K562 (cell line): ENCODE data around the gene CR2. TPM values are rescaled to one million over a fixed set of nuclear protein-coding genes. Genes with fewer than 3 reads are reported as not detected.

Source experiments
- ARID3A ChIP-seq: IDR thresholded peaks from 2 replicates; pipeline ENCODE4 v1.6.1; 2012; ENCODE audit warnings: low read depth, low read length, improper control_type of control experiment, borderline replicate concordance
- ATF3 ChIP-seq, 2 experiments: fragments of 450-650 bp in 1 of 2; sonication (generic) in 1 of 2; formaldehyde crosslinking in 1 of 2; IDR thresholded peaks in 1 of 2; conservative IDR thresholded peaks in 1 of 2; 2 replicates each; pipeline versions ENCODE4 v1.6.1 to v1.8.1; 2016 to 2023; ENCODE audit warnings: mild to moderate bottlenecking in 2 of 2, moderate library complexity in 2 of 2, inconsistent platforms in 1 of 2, missing genetic modification reagents in 1 of 2
- HMBOX1 ChIP-seq: sonication (generic); IDR thresholded peaks from 2 replicates; pipeline ENCODE4 v1.6.1; 2016
- JUND ChIP-seq, 2 experiments: IDR thresholded peaks; 2 replicates in 1 of 2; 3 replicates in 1 of 2; pipeline ENCODE4 v1.6.1; 2011; ENCODE audit warnings: borderline replicate concordance in 2 of 2, low read depth in 2 of 2, low read length in 2 of 2, improper control_type of control experiment in 1 of 2, missing biosample characterization in 1 of 2, missing genetic modification characterization in 1 of 2, missing genetic modification reagents in 1 of 2
- KLF16 ChIP-seq: IDR thresholded peaks from 2 replicates; pipeline ENCODE4 v1.6.1; 2016; ENCODE audit warnings: antibody characterized with exemption
- polyA plus RNA-seq, 8 experiments: library from polyadenylated mRNA; depleted of rRNA in 4 of 8; stranded (reverse) in 5 of 8; unstranded in 3 of 8; fragments of >200 nt; fragmentation: Nextera tagmentation in 2 of 8; fragmentation: Illumina TruSeq in 1 of 8; extraction: Ambion mirVana in 2 of 8; extraction: Trizol in 1 of 8; gene quantifications; 2 replicates each; pipeline versions ENCODE4 v1.2.1 to v1.2.3, GENCODE V29; 2011 to 2014; ENCODE audit warnings: inconsistent platforms in 1 of 8, missing spikeins in 1 of 8
- total RNA-seq, 7 experiments: library from RNA; depleted of rRNA in 6 of 7; stranded (reverse); fragments of >200 nt in 6 of 7; fragmentation: Illumina TruSeq in 2 of 7; extraction: Trizol in 2 of 7; gene quantifications; 2 replicates each; pipeline versions ENCODE4 v1.2.1 to v1.2.3, GENCODE V29; 2011 to 2021; ENCODE audit warnings: low replicate concordance in 1 of 7

CR2 gene
- total and polyA plus RNA-seq, 9 of the 15 experiments (the other 6 are each of a cell fraction or from before 2014, with no cell fraction given), result 0.07 to 0.67 (median 0.37) TPM

- TF ChIP-seq HMBOX1 (no peak), JUND (IDR thresholded peaks at IDR 0.05; ENCODE audit: borderline replicate concordance, low read depth, low read length) (peak; percentile 70), JUND (tag; IDR thresholded peaks at IDR 0.05; ENCODE audit: borderline replicate concordance, low read depth, low read length) (no peak; the same call in 1 of the 3 replicates), KLF16 (no peak), ATF3 (IDR thresholded peaks at IDR 0.05) (peak; percentile 40; the same call in 1 of the 2 replicates), ATF3 (CRISPR knock-in tag; conservative IDR thresholded peaks at IDR 0.05) (no peak; the same call in 1 of the 2 replicates), ARID3A (0 out of 2 replicates have a peak, but pooled peaks have one; percentile 19)
Observed at GRCh38 chr1:207463021-207463420, 8.9 kb downstream of the CR2 start (continued).
